ENCODE results near the gene DNMBP.

GRCh38 chr10:100009283-100009792 is 409 bp downstream of the DNMBP start:
- TF ChIP-seq HDAC2 (IDR thresholded peaks at IDR 0.05) (no peak), CTCF (IDR thresholded peaks at IDR 0.05) (no peak), SREBF2 (IDR thresholded peaks at IDR 0.05) (no peak)
